Measurements from ENCODE around the gene CDK4. TPM values are rescaled to one million over a fixed set of nuclear protein-coding genes. Genes with fewer than 3 reads are reported as not detected.

Gene CDK4
- total and polyA plus RNA-seq, 10 donors = 34.3 to 77.8 (median 53.3) TPM

DNA sequence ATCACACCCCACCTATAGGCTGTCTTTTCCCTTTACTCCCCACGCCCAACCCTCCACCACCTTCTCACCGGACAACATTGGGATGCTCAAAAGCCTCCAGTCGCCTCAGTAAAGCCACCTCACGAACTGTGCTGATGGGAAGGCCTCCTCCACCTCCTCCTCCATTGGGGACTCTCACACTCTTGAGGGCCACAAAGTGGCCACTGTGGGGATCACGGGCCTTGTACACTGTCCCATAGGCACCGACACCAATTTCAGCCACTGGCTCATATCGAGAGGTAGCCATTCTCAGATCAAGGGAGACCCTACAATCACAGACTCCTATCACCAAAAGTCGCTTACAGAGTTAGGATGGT lies 700 bp downstream of the CDK4 start:
- Histone ChIP-seq H3K4me1 (peaks cover 20 to 60% (median 49%) of the 10 kb centered on the region in 6 donors), H3K4me3 (peak overlapping the region; percentile 56 to 89 (median 70)), H3K36me3 (peaks cover 0 to 46% (median 39%) of the 10 kb centered on the region in 6 donors), H3K9me3 (no peaks in the 10 kb centered on the region), H3K27me3 (replicated peaks in 1 of 7) (peaks cover 0 to 10% (median 0%) of the 10 kb centered on the region in 7 donors), H3K27ac (peak overlapping the region in 6 of 8 donors; percentile 82 to 93 (median 89))
- WGBS, 5 donors = 8 to 13% (median 12%) methylated on average over 8 of the region's 8 CpGs
- peak in 1 of 3 donors; percentile 20 for TF ChIP-seq POLR2A (IDR thresholded peaks at IDR 0.05)
- TF ChIP-seq, protein P1, sequence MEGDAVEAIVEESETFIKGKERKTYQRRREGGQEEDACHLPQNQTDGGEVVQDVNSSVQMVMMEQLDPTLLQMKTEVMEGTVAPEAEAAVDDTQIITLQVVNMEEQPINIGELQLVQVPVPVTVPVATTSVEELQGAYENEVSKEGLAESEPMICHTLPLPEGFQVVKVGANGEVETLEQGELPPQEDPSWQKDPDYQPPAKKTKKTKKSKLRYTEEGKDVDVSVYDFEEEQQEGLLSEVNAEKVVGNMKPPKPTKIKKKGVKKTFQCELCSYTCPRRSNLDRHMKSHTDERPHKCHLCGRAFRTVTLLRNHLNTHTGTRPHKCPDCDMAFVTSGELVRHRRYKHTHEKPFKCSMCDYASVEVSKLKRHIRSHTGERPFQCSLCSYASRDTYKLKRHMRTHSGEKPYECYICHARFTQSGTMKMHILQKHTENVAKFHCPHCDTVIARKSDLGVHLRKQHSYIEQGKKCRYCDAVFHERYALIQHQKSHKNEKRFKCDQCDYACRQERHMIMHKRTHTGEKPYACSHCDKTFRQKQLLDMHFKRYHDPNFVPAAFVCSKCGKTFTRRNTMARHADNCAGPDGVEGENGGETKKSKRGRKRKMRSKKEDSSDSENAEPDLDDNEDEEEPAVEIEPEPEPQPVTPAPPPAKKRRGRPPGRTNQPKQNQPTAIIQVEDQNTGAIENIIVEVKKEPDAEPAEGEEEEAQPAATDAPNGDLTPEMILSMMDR (IDR thresholded peaks at IDR 0.05 in 8 of 11, conservative IDR thresholded peaks at IDR 0.05 in 3 of 11) = no peak
- intact Hi-C loops (cut with DNase I; ENCODE audit: low total_unique reads) = no loop called here
- no peak for DNase-seq

DNA sequence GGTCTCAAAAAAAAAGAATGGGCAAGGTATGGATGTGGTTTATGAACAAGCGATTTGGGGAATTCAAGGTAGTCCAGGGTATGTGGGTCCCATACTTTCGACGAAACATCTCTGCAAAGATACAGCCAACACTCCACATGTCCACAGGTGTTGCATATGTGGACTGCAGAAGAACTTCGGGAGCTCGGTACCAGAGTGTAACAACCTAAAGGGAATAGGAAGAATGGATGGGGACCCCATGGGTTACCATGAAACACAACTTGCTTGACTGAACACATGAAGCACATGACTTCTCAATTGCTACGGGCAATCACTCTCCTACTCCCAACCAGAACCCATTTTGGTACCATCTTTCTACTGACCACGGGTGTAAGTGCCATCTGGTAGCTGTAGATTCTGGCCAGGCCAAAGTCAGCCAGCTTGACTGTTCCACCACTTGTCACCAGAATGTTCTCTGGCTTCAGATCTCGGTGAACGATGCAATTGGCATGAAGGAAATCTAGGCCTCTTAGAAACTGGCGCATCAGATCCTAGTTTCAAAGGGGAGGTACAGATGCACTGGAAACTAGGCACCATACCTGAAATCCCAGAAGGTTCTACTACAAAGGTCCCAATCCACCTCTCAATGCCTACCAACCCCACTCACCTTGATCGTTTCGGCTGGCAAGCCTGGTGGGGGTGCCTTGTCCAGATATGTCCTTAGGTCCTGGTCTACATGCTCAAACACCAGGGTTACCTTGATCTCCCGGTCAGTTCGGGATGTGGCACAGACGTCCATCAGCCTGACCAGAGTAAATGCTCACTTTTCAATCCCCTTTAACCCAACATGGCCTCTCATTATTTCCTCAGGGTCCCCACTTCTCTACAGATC lies 1.3 kb downstream of the CDK4 start:
- Histone ChIP-seq H3K27me3 (replicated peaks in 1 of 7) (peaks cover 0 to 10% (median 0%) of the 10 kb centered on the region in 7 donors), H3K4me1 (peaks cover 19 to 59% (median 49%) of the 10 kb centered on the region in 6 donors), H3K36me3 (peaks cover 0 to 52% (median 39%) of the 10 kb centered on the region in 6 donors), H3K9me3 (no peaks in the 10 kb centered on the region), H3K27ac (peak overlapping the region in 5 of 8 donors; percentile 82 to 93 (median 89)), H3K4me3 (peak overlapping the region in 7 of 8 donors; percentile 67 to 89 (median 71))
- intact Hi-C loops (cut with DNase I; ENCODE audit: low total_unique reads) = no loop called here
- TF ChIP-seq POLR2AphosphoS5 (IDR thresholded peaks at IDR 0.05) = no peak
- no peak for TF ChIP-seq POLR2A (IDR thresholded peaks at IDR 0.05)
- TF ChIP-seq, protein P1 (IDR thresholded peaks at IDR 0.05 in 8 of 11, conservative IDR thresholded peaks at IDR 0.05 in 3 of 11) = no peak
- no peak for DNase-seq
- WGBS, 5 donors = 81 to 92% (median 89%) methylated on average over 15 of the region's 15 CpGs

DNA sequence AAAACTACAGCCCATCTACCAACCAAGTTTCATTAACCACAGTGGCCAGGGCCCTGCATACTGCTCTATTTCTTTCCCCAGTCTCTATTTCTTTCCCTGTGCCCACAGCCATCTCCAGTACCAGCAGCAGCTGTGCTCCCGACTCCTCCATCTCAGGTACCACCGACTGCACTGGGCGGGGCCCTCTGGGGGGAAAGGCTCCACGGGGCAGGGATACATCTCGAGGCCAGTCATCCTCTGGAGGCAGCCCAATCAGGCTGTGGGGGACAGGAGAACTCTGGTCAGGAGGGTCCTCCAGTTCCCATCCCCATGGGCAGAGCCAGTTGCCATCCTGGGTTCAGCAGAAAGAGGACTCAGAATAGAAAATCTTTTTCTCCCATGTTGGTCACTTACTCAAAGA lies 3.0 kb downstream of the CDK4 start:
- DNase-seq = no peak
- Histone ChIP-seq H3K9me3 (no peaks in the 10 kb centered on the region), H3K4me1 (peaks cover 26 to 61% (median 51%) of the 10 kb centered on the region in 6 donors), H3K27ac (no peak overlapping the region), H3K4me3 (no peak overlapping the region), H3K36me3 (peaks cover 0 to 52% (median 39%) of the 10 kb centered on the region in 6 donors), H3K27me3 (replicated peaks in 1 of 7) (no peaks in the 10 kb centered on the region)
- TF ChIP-seq, protein P1 (IDR thresholded peaks at IDR 0.05 in 8 of 11, conservative IDR thresholded peaks at IDR 0.05 in 3 of 11) = no peak
- TF ChIP-seq POLR2A (IDR thresholded peaks at IDR 0.05) (no peak), POLR2AphosphoS5 (IDR thresholded peaks at IDR 0.05) (no peak)
- intact Hi-C loops (cut with DNase I; ENCODE audit: low total_unique reads) = no loop called here
- 91 to 98% (median 95%) methylated on average over 5 of the region's 5 CpGs for WGBS, 5 donors

DNA sequence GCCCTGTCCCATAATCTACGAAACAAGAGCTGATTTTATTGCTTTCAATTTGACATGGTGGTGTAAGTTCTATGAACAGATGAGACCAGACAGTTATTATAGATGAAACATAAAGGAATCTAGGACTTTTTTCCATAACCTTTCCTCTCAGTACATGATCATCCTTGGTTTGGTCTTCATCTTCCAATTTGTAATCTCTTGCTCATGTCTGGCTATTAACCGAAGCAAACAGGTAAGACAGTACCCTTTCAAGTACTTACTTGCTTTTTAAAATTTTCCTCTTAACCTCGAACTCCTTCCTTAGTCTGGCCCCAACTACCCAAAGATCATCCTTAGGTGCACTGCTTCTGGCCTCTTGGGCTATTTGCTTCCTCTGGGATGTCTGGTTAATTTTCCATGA lies 6.1 kb downstream of the CDK4 start:
- peaks cover 18 to 63% (median 45%) of the 10 kb centered on the region in 6 donors for H3K4me1 ChIP-seq
- peaks cover 0 to 52% (median 39%) of the 10 kb centered on the region in 6 donors for H3K36me3 ChIP-seq
- H3K27ac ChIP-seq = peak overlapping the region in 6 of 8 donors; percentile 86 to 94 (median 92)
- no peaks in the 10 kb centered on the region for H3K27me3 ChIP-seq (replicated peaks in 1 of 7)
- intact Hi-C loops (cut with DNase I; ENCODE audit: low total_unique reads) = no loop called here
- DNase-seq = no peak
- no peaks in the 10 kb centered on the region for H3K9me3 ChIP-seq
- TF ChIP-seq, protein P1 (IDR thresholded peaks at IDR 0.05 in 8 of 11, conservative IDR thresholded peaks at IDR 0.05 in 3 of 11) = no peak
- no peak for TF ChIP-seq POLR2AphosphoS5 (IDR thresholded peaks at IDR 0.05)
- no peak for TF ChIP-seq POLR2A (IDR thresholded peaks at IDR 0.05)
- H3K4me3 ChIP-seq = peak overlapping the region in 4 of 8 donors; percentile 42 to 78 (median 62)
- WGBS, 5 donors = 85 to 90% (median 88%) methylated on average over 3 of the region's 3 CpGs

All from spleen (tissue), 11 donors.